ENCODE results near the gene FAM3C.

- no peak for TF ChIP-seq CTCF (IDR thresholded peaks at IDR 0.05)
- TF ChIP-seq POLR2AphosphoS5 (IDR thresholded peaks at IDR 0.05) = no peak
- no peak for TF ChIP-seq POLR2A (IDR thresholded peaks at IDR 0.05)
These were observed 44.9 kb upstream of the FAM3C start for GRCh38 chr7:121440857-121441503.

All from gastroesophageal sphincter (tissue), 3 donors.